WERI-Rb-1 (cell line): ENCODE data around the gene C2CD5.

ENCODE experiments used
- DNase-seq: peaks from one replicate; pipeline ENCODE4 v3.0.0-alpha.2; 2020
- H3K27ac ChIP-seq: fragments of 250-450 bp; sonication (Bioruptor Pico); 2 replicates; pipeline ENCODE4 v1.5.1; 2020; ENCODE audit warnings: mild to moderate bottlenecking, moderate library complexity
- H3K27me3 ChIP-seq: fragments of 250-450 bp; sonication (Bioruptor Pico); 2 replicates; pipeline ENCODE4 v1.5.1; 2021; ENCODE audit warnings: mild to moderate bottlenecking, low read depth, moderate library complexity; ENCODE audit not compliant: insufficient read depth, severe bottlenecking
- H3K36me3 ChIP-seq: fragments of 250-450 bp; sonication (Bioruptor Pico); 2 replicates; pipeline ENCODE4 v1.5.1; 2020; ENCODE audit warnings: mild to moderate bottlenecking, moderate library complexity
- H3K4me3 ChIP-seq: 2 replicates; pipeline ENCODE4 v1.5.1; 2011; ENCODE audit warnings: low read depth, mild to moderate bottlenecking, control low read depth, low read length
- H3K9me3 ChIP-seq: fragments of 250-450 bp; sonication (Bioruptor Pico); 2 replicates; pipeline ENCODE4 v1.5.1; 2021; ENCODE audit warnings: mild to moderate bottlenecking, moderate library complexity; ENCODE audit not compliant: severe bottlenecking
- CTCF ChIP-seq: IDR thresholded peaks from 2 replicates; pipeline ENCODE4 v1.5.1; 2011; ENCODE audit warnings: low read depth, mild to moderate bottlenecking, control low read depth, inconsistent platforms, low read length

C2CD5 gene

GRCh38 chr12:22414742-22415141, 129.6 kb downstream of the C2CD5 start:
- Histone ChIP-seq H3K4me3 (no peak overlapping the region), H3K9me3 (no peaks in the 10 kb centered on the region), H3K36me3 (no peaks in the 10 kb centered on the region), H3K27ac (no peak overlapping the region), H3K27me3 (no peaks in the 10 kb centered on the region)
- no peak for DNase-seq
- TF ChIP-seq CTCF: no peak

- no peak overlapping the region for H3K27ac ChIP-seq
- no peaks in the 10 kb centered on the region for H3K27me3 ChIP-seq
- no peaks in the 10 kb centered on the region for H3K9me3 ChIP-seq
- DNase-seq: no peak
- no peak for TF ChIP-seq CTCF
- H3K36me3 ChIP-seq: no peaks in the 10 kb centered on the region
- no peak overlapping the region for H3K4me3 ChIP-seq
Measured at GRCh38 chr12:22413592-22413991, 130.8 kb downstream of the C2CD5 start.

GRCh38 chr12:22412581-22412980, 131.8 kb downstream of the C2CD5 start:
- H3K36me3 ChIP-seq: no peaks in the 10 kb centered on the region
- no peak for TF ChIP-seq CTCF
- no peaks in the 10 kb centered on the region for H3K27me3 ChIP-seq
- no peak overlapping the region for H3K27ac ChIP-seq
- no peak overlapping the region for H3K4me3 ChIP-seq
- H3K9me3 ChIP-seq: no peaks in the 10 kb centered on the region
- DNase-seq: no peak

- TF ChIP-seq CTCF: no peak
- no peak for DNase-seq
Measured at GRCh38 chr12:22410486-22410885, 133.9 kb downstream of the C2CD5 start.

GRCh38 chr12:22409377-22410164, 134.8 kb downstream of the C2CD5 start:
- peak; percentile 17 for DNase-seq
- no peak overlapping the region for H3K27ac ChIP-seq
- no peaks in the 10 kb centered on the region for H3K9me3 ChIP-seq
- TF ChIP-seq CTCF: no peak
- no peaks in the 10 kb centered on the region for H3K36me3 ChIP-seq
- peak overlapping the region; percentile 24 for H3K4me3 ChIP-seq
- H3K27me3 ChIP-seq: no peaks in the 10 kb centered on the region

More at GRCh38 chr12:22410486-22410885, 133.9 kb downstream of the C2CD5 start:
- no peaks in the 10 kb centered on the region for H3K9me3 ChIP-seq
- no peak overlapping the region for H3K4me3 ChIP-seq
- no peak overlapping the region for H3K27ac ChIP-seq
- no peaks in the 10 kb centered on the region for H3K27me3 ChIP-seq
- no peaks in the 10 kb centered on the region for H3K36me3 ChIP-seq
